Endothelial cell of umbilical vein (primary cell): ENCODE data around the gene CTNND2.

Experiments
- CTCF ChIP-seq, 2 donors: IDR thresholded peaks; 1 replicate in 1 of 2; 2 replicates in 1 of 2; pipeline ENCODE4 v1.5.1; 2011; ENCODE audit warnings: low read length in 2 of 2, mild to moderate bottlenecking in 2 of 2, moderate library complexity in 2 of 2, control low read depth in 1 of 2, inconsistent platforms in 1 of 2, low read depth in 1 of 2; ENCODE audit not compliant: insufficient read depth in 1 of 2; ENCODE audit errors: extremely low read depth in 1 of 2
- EZH2 ChIP-seq: IDR thresholded peaks from 2 replicates; pipeline ENCODE4 v1.6.1; 2012; ENCODE audit warnings: borderline replicate concordance, low read depth, mild to moderate bottlenecking, moderate library complexity, low read length, inconsistent platforms; ENCODE audit not compliant: severe bottlenecking
- GATA2 ChIP-seq: IDR thresholded peaks from 2 replicates; pipeline ENCODE4 v1.7.0; 2011; ENCODE audit warnings: low read depth, mild to moderate bottlenecking, moderate library complexity, mixed read lengths, low read length; ENCODE audit not compliant: insufficient read length, insufficient read depth
- JUN ChIP-seq: IDR thresholded peaks from 2 replicates; pipeline ENCODE4 v1.6.1; 2011; ENCODE audit warnings: borderline replicate concordance, low read depth; ENCODE audit not compliant: insufficient read length, insufficient read depth
- MAX ChIP-seq: IDR thresholded peaks from 2 replicates; pipeline ENCODE4 v1.6.1; 2011; ENCODE audit not compliant: insufficient read depth, insufficient read length
- MYC ChIP-seq: IDR thresholded peaks from one replicate; pipeline ENCODE4 v1.6.1; 2011; ENCODE audit warnings: mild to moderate bottlenecking, low read depth, low read length
- POLR2A ChIP-seq: IDR thresholded peaks from 2 replicates; pipeline ENCODE4 v1.6.1; 2012; ENCODE audit warnings: low read depth, mild to moderate bottlenecking, control low read depth, low read length
- POLR2AphosphoS5 ChIP-seq: IDR thresholded peaks from 2 replicates; pipeline ENCODE4 v1.6.1; 2012; ENCODE audit warnings: low read depth, mild to moderate bottlenecking, control low read depth, low read length, moderate library complexity; ENCODE audit not compliant: insufficient read depth

GRCh38 chr5:11504065-11504885, 400.0 kb downstream of the CTNND2 start:
- TF ChIP-seq CTCF (IDR thresholded peaks at IDR 0.05; ENCODE audit: extremely low read depth in 1 of 2, insufficient read depth in 1 of 2, low read depth in 1 of 2, low read length in 2 of 2) (no peak), POLR2A (no peak), GATA2 (no peak), MAX (no peak), POLR2AphosphoS5 (no peak), MYC (no peak), JUN (no peak), EZH2 (no peak)
